Endodermal cell (in vitro differentiated cells): ENCODE results near the gene RHOV. TPM values are rescaled to one million over a fixed set of nuclear protein-coding genes. Genes with fewer than 3 reads are reported as not detected.

Experiments used
- DNase-seq: peaks from one replicate; pipeline ENCODE4 v3.0.0-alpha.2; 2017
- H3K27ac ChIP-seq: 2 replicates; pipeline ENCODE4 v1.5.1; 2013; ENCODE audit warnings: mild to moderate bottlenecking, low read depth, low read length, moderate library complexity
- H3K27me3 ChIP-seq: 2 replicates; pipeline ENCODE4 v1.6.1; 2013; ENCODE audit warnings: mild to moderate bottlenecking, low read length, moderate library complexity; ENCODE audit not compliant: insufficient read depth, control insufficient read depth, poor library complexity, severe bottlenecking
- H3K36me3 ChIP-seq: 2 replicates; pipeline ENCODE4 v1.7.0; 2013; ENCODE audit warnings: mild to moderate bottlenecking, low read length, moderate library complexity; ENCODE audit not compliant: control insufficient read depth, insufficient read depth
- H3K4me1 ChIP-seq: one replicate; pipeline ENCODE4 v1.7.0; 2013; ENCODE audit warnings: low read length; ENCODE audit not compliant: control insufficient read depth, insufficient read depth
- H3K4me3 ChIP-seq: 2 replicates; pipeline ENCODE4 v1.5.1; 2013; ENCODE audit warnings: mild to moderate bottlenecking, low read length, moderate library complexity
- H3K9ac ChIP-seq: 2 replicates; pipeline ENCODE4 v1.6.1; 2013; ENCODE audit warnings: mild to moderate bottlenecking, low read length, moderate library complexity; ENCODE audit not compliant: poor library complexity, severe bottlenecking; ENCODE audit errors: extremely low read depth
- H3K9me3 ChIP-seq: 2 replicates; pipeline ENCODE4 v1.6.1; 2013; ENCODE audit warnings: mild to moderate bottlenecking, low read length, moderate library complexity; ENCODE audit not compliant: control insufficient read depth
- H3K27ac Mint-ChIP-seq: 2 replicates; pipeline ENCODE4 v1.8.0; 2020; ENCODE audit warnings: mixed read lengths
- H3K27me3 Mint-ChIP-seq: 2 replicates; pipeline ENCODE4 v1.8.0; 2021; ENCODE audit warnings: mild to moderate bottlenecking, mixed read lengths; ENCODE audit not compliant: insufficient read depth
- H3K36me3 Mint-ChIP-seq: 2 replicates; pipeline ENCODE4 v1.8.0; 2020; ENCODE audit warnings: low read depth, mixed read lengths
- H3K4me1 Mint-ChIP-seq: 2 replicates; pipeline ENCODE4 v1.8.0; 2020; ENCODE audit warnings: mixed read lengths
- H3K4me3 Mint-ChIP-seq: 2 replicates; pipeline ENCODE4 v1.8.0; 2020; ENCODE audit warnings: mild to moderate bottlenecking, moderate library complexity, mixed read lengths
- H3K9me3 Mint-ChIP-seq: 2 replicates; pipeline ENCODE4 v1.8.0; 2020; ENCODE audit warnings: mild to moderate bottlenecking, mixed read lengths
- WGBS, 2 experiments: methylation state at CpG; one replicate each; pipeline versions ENCODE4 v1.1.5 to v1.1.7; 2013; ENCODE audit warnings: missing lambda C conversion rate in 2 of 2, mixed read lengths in 1 of 2; ENCODE audit not compliant: insufficient coverage in 1 of 2, insufficient read length in 1 of 2; 5-methylcytosine and 5-hydroxymethylcytosine counted together
- total RNA-seq, 2 donors: library from RNA; stranded (reverse); fragmentation: NEBNext Ultra II Directional in 1 of 2; extraction: Animal tissue kit (Norgen Biotek cat#: 25700) in 1 of 2; gene quantifications; 2 replicates in 1 of 2; 3 replicates in 1 of 2; pipeline ENCODE4 v1.2.1, GENCODE V29; 2021
- TF ChIP-seq, protein P1 (sequence below): fragments of 200-600 bp; sonication (generic); conservative IDR thresholded peaks from 2 replicates; pipeline ENCODE4 v1.5.0; 2021; ENCODE audit warnings: antibody characterized with exemption, mild to moderate bottlenecking

RHOV gene
- total RNA-seq, 2 donors from 2014 or later: 1.8 to 2.8 TPM

GRCh38 chr15:40836020-40836419 is 38.0 kb downstream of the RHOV start:
- no peak overlapping the region for H3K9ac ChIP-seq
- H3K36me3 ChIP-seq: no peaks in the 10 kb centered on the region
- H3K4me1 ChIP-seq: no peaks in the 10 kb centered on the region
- H3K4me3 ChIP-seq: no peak overlapping the region
- peaks cover 4% of the 10 kb centered on the region for H3K4me1 Mint-ChIP-seq
- H3K27me3 Mint-ChIP-seq: no peaks in the 10 kb centered on the region
- no peaks in the 10 kb centered on the region for H3K9me3 Mint-ChIP-seq
- no peak overlapping the region for H3K4me3 Mint-ChIP-seq
- TF ChIP-seq, protein P1, sequence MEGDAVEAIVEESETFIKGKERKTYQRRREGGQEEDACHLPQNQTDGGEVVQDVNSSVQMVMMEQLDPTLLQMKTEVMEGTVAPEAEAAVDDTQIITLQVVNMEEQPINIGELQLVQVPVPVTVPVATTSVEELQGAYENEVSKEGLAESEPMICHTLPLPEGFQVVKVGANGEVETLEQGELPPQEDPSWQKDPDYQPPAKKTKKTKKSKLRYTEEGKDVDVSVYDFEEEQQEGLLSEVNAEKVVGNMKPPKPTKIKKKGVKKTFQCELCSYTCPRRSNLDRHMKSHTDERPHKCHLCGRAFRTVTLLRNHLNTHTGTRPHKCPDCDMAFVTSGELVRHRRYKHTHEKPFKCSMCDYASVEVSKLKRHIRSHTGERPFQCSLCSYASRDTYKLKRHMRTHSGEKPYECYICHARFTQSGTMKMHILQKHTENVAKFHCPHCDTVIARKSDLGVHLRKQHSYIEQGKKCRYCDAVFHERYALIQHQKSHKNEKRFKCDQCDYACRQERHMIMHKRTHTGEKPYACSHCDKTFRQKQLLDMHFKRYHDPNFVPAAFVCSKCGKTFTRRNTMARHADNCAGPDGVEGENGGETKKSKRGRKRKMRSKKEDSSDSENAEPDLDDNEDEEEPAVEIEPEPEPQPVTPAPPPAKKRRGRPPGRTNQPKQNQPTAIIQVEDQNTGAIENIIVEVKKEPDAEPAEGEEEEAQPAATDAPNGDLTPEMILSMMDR: no peak
- H3K36me3 Mint-ChIP-seq: peaks cover 7% of the 10 kb centered on the region
- no peak for DNase-seq
- no peak overlapping the region for H3K27ac Mint-ChIP-seq
- WGBS, 2 experiments: 91 to 100% methylated on average over 1 of the region's 1 CpG
- H3K27me3 ChIP-seq: no peaks in the 10 kb centered on the region
- H3K9me3 ChIP-seq: no peaks in the 10 kb centered on the region
- H3K27ac ChIP-seq: no peak overlapping the region

GRCh38 chr15:40832903-40833302 is 41.1 kb downstream of the RHOV start:
- H3K9me3 ChIP-seq: no peaks in the 10 kb centered on the region
- Mint-ChIP-seq H3K27me3 (no peaks in the 10 kb centered on the region), H3K4me1 (peaks cover 5% of the 10 kb centered on the region), H3K9me3 (no peaks in the 10 kb centered on the region), H3K27ac (no peak overlapping the region), H3K36me3 (peaks cover 4% of the 10 kb centered on the region), H3K4me3 (no peak overlapping the region)
- H3K36me3 ChIP-seq: no peaks in the 10 kb centered on the region
- no peak overlapping the region for H3K27ac ChIP-seq
- H3K4me1 ChIP-seq: no peaks in the 10 kb centered on the region
- TF ChIP-seq, protein P1: no peak
- DNase-seq: no peak
- H3K4me3 ChIP-seq: no peak overlapping the region
- no peaks in the 10 kb centered on the region for H3K27me3 ChIP-seq
- no peak overlapping the region for H3K9ac ChIP-seq

GRCh38 chr15:40831861-40832260 is 42.2 kb downstream of the RHOV start:
- H3K36me3 ChIP-seq: no peaks in the 10 kb centered on the region
- Mint-ChIP-seq H3K36me3 (peaks cover 4% of the 10 kb centered on the region), H3K27ac (no peak overlapping the region), H3K9me3 (no peaks in the 10 kb centered on the region), H3K4me3 (no peak overlapping the region), H3K4me1 (peaks cover 5% of the 10 kb centered on the region), H3K27me3 (no peaks in the 10 kb centered on the region)
- H3K27ac ChIP-seq: no peak overlapping the region
- DNase-seq: no peak
- H3K4me1 ChIP-seq: no peaks in the 10 kb centered on the region
- H3K27me3 ChIP-seq: no peaks in the 10 kb centered on the region
- no peak overlapping the region for H3K9ac ChIP-seq
- no peaks in the 10 kb centered on the region for H3K9me3 ChIP-seq
- TF ChIP-seq, protein P1: no peak
- WGBS, 2 experiments: 75 to 88% methylated on average over 1 of the region's 1 CpG
- no peak overlapping the region for H3K4me3 ChIP-seq
